MM.1S (cell line): ENCODE data around the gene WDR64.

Experiments
- DNase-seq: peaks from one replicate; pipeline ENCODE4 v3.0.0-alpha.2; 2015
- H2AFZ ChIP-seq: fragments of 300-600 bp; sonication (generic); 2 replicates; pipeline ENCODE4 v1.6.0; 2016; ENCODE audit warnings: antibody characterized with exemption, low read length
- H3F3A ChIP-seq: fragments of 300-600 bp; sonication (generic); 2 replicates; pipeline ENCODE4 v1.6.1; 2016; ENCODE audit warnings: mild to moderate bottlenecking, antibody characterized with exemption, low read length, moderate library complexity, mixed read lengths; ENCODE audit not compliant: insufficient read depth
- H3K27ac ChIP-seq: fragments of 300-600 bp; sonication (generic); 2 replicates; pipeline ENCODE4 v1.5.1; 2016; ENCODE audit warnings: mild to moderate bottlenecking, low read length
- H3K27me3 ChIP-seq: fragments of 300-600 bp; sonication (generic); replicated peaks from 2 replicates; pipeline ENCODE4 v1.6.0; 2016; ENCODE audit warnings: low read length; ENCODE audit not compliant: insufficient read depth
- H3K36me3 ChIP-seq: fragments of 300-600 bp; sonication (generic); replicated peaks from 2 replicates; pipeline ENCODE4 v1.6.1; 2016; ENCODE audit warnings: mild to moderate bottlenecking, low read length, mixed read lengths; ENCODE audit not compliant: insufficient read depth
- H3K4me1 ChIP-seq: fragments of 300-600 bp; sonication (generic); 2 replicates; pipeline ENCODE4 v1.6.1; 2016; ENCODE audit warnings: low read length, mixed read lengths
- H3K4me2 ChIP-seq: fragments of 300-600 bp; sonication (generic); 2 replicates; pipeline ENCODE4 v1.6.0; 2016; ENCODE audit warnings: low read depth, low read length
- H3K4me3 ChIP-seq: fragments of 300-600 bp; sonication (generic); 2 replicates; pipeline ENCODE4 v1.5.1; 2016; ENCODE audit warnings: low read length, mixed read lengths
- H3K79me2 ChIP-seq: fragments of 300-600 bp; sonication (generic); 2 replicates; pipeline ENCODE4 v1.6.1; 2016; ENCODE audit warnings: mixed run types, low read length, mixed read lengths
- H3K9ac ChIP-seq: fragments of 300-600 bp; sonication (generic); 2 replicates; pipeline ENCODE4 v1.6.1; 2016; ENCODE audit warnings: low read length, mixed read lengths
- H3K9me2 ChIP-seq: fragments of 300-600 bp; sonication (generic); replicated peaks from 2 replicates; pipeline ENCODE4 v1.6.1; 2016; ENCODE audit warnings: mild to moderate bottlenecking, low read length, mixed read lengths; ENCODE audit not compliant: insufficient read depth
- H3K9me3 ChIP-seq: fragments of 300-600 bp; sonication (generic); replicated peaks from 2 replicates; pipeline ENCODE4 v1.6.1; 2016; ENCODE audit warnings: mild to moderate bottlenecking, low read length, mixed read lengths; ENCODE audit not compliant: insufficient read depth
- H4K20me1 ChIP-seq: fragments of 300-600 bp; sonication (generic); 2 replicates; pipeline ENCODE4 v1.6.1; 2016; ENCODE audit warnings: mild to moderate bottlenecking, low read length, moderate library complexity, mixed read lengths; ENCODE audit not compliant: insufficient read depth
- CTCF ChIP-seq: fragments of 300-600 bp; sonication (generic); IDR thresholded peaks from 2 replicates; pipeline ENCODE4 v1.5.1; 2016; ENCODE audit warnings: antibody characterized with exemption, low read length, mixed read lengths
- EZH2 ChIP-seq: fragments of 300-600 bp; sonication (generic); optimal IDR thresholded peaks from 2 replicates; pipeline ENCODE3; 2017; ENCODE audit warnings: low read depth, mild to moderate bottlenecking, antibody characterized with exemption, low read length, mixed read lengths
- EZH2phosphoT487 ChIP-seq: fragments of 300-600 bp; sonication (generic); IDR thresholded peaks from 2 replicates; pipeline ENCODE4 v1.6.1; 2018; ENCODE audit warnings: antibody characterized with exemption, low read length

Gene WDR64

GRCh38 chr1:241645199-241645598, 6.9 kb upstream of the WDR64 start:
- Histone ChIP-seq H2AFZ (no peak overlapping the region), H4K20me1 (no peaks in the 10 kb centered on the region), H3K4me2 (no peak overlapping the region), H3K9me2 (no peaks in the 10 kb centered on the region), H3K4me1 (peaks cover 12% of the 10 kb centered on the region), H3K27me3 (no peaks in the 10 kb centered on the region), H3F3A (no peaks in the 10 kb centered on the region), H3K79me2 (no peaks in the 10 kb centered on the region), H3K9ac (no peak overlapping the region), H3K4me3 (no peak overlapping the region), H3K36me3 (no peaks in the 10 kb centered on the region), H3K27ac (no peak overlapping the region), H3K9me3 (no peaks in the 10 kb centered on the region)
- TF ChIP-seq CTCF (no peak), EZH2 (no peak), EZH2phosphoT487 (no peak)
- no peak for DNase-seq

DNA sequence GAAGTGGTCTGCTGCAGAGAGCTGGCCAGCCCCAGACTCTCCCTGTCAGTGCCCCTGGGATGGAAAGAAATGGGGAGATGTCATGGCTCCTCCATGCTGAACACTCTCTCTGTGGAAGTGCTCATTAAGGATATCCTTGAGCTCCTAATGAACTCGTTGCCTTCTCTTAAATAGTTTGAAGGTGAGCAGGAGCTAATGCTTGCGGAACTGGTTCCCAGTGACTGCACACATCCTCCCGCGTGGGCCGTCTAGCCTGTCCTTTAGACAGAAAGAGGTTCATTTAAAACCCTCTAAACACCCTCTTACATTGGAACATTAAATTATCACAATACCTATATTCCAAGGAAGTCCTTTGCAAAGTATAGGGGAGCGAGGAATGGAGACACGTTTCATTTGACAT, 5.9 kb upstream of the WDR64 start:
- H3K27ac ChIP-seq: no peak overlapping the region
- no peaks in the 10 kb centered on the region for H3F3A ChIP-seq
- H4K20me1 ChIP-seq: no peaks in the 10 kb centered on the region
- H3K79me2 ChIP-seq: no peaks in the 10 kb centered on the region
- peaks cover 5% of the 10 kb centered on the region; the same call in 1 of the 2 replicates for H3K4me1 ChIP-seq
- no peak overlapping the region for H2AFZ ChIP-seq
- no peak overlapping the region for H3K4me2 ChIP-seq
- no peaks in the 10 kb centered on the region for H3K36me3 ChIP-seq
- no peak overlapping the region for H3K4me3 ChIP-seq
- no peaks in the 10 kb centered on the region for H3K9me3 ChIP-seq
- no peak overlapping the region for H3K9ac ChIP-seq
- H3K9me2 ChIP-seq: no peaks in the 10 kb centered on the region
- no peaks in the 10 kb centered on the region for H3K27me3 ChIP-seq
- TF ChIP-seq EZH2 (no peak), EZH2phosphoT487 (no peak), CTCF (no peak)
- DNase-seq: no peak

- Histone ChIP-seq H3K36me3 (no peaks in the 10 kb centered on the region), H3K9ac (no peak overlapping the region), H4K20me1 (no peaks in the 10 kb centered on the region), H3F3A (no peaks in the 10 kb centered on the region), H3K9me3 (no peaks in the 10 kb centered on the region), H3K4me1 (peaks cover 5% of the 10 kb centered on the region; the same call in 1 of the 2 replicates), H3K4me3 (no peak overlapping the region), H3K79me2 (no peaks in the 10 kb centered on the region), H3K4me2 (no peak overlapping the region), H3K27me3 (no peaks in the 10 kb centered on the region), H2AFZ (no peak overlapping the region), H3K9me2 (no peaks in the 10 kb centered on the region), H3K27ac (no peak overlapping the region)
- DNase-seq: no peak
- TF ChIP-seq EZH2: no peak
- TF ChIP-seq EZH2phosphoT487: no peak
- TF ChIP-seq CTCF: no peak
Observed at GRCh38 chr1:241647658-241648057, 4.4 kb upstream of the WDR64 start.
